ENCODE measurements around the gene INTS6.

The INTS6 gene

DNA sequence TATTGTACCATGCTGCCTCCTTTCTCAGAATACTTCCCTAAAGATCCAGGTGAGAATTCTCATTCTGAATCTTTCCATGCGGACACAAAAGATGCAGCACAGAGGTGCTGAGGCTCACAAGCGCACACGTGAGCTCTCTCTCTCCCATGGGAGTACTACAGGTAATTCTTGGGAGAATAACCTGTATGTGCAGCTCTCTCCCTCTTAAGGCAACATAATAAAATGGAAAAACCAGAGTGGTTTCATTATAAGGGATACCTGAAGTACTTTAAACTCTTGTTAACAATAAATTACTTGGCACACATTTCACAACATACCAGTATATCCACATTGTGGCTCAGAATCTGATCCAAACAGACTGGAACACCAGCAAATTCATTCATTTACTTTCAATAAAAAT lies 40.4 kb downstream of the INTS6 start:
- no peak for DNase-seq (ENCODE audit: low read depth, low spot score)

DNA sequence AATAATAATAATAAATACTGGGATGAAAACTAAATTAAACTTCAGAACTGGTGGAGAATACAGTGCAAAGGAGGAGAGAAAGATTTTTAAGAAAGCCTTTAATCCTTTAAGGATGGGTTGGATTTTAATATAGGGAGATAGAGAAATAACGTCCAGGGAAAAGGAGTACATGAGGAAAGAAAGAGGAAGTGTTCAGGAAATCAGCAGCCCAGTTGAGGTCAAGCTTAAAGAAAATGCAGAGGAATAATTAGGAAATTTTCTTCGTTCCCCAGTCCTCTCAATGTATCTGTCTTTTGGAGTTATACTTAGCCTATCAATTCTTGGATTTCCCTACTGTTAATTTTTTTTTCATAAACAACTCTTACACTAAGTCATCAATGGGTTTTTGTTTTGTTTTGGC lies 47.7 kb downstream of the INTS6 start:
- DNase-seq (ENCODE audit: low read depth, low spot score) = no peak

DNA sequence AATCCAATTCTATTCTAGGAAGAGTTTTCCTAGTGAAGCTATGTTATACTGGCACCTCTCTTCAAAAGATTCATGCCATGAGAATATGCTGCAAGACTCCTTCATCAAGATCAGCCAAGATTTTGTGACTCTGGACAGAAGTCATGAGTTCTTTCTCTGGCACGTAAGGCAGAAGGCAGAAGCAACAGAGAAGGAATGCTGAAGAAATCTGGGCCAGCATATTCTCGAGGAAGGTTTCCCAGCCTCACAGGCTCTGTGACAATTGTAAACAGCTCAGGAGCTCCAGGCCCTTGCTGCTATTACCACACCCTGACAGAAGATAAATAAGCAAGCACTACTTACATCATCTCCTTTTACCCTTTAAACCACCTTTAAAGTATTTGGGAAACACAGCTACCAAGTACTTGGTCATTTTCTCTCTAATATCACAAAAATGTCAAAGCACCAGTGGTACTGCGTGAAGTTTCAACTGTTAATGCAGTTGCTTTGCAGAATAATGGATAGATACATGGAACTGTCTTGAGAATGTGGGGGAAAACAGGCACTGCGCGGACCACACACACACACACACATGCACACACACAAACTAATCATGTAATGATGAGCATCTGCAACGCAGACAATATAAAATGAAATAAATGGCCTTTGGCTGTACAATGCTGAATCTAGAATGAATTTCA lies 55.4 kb downstream of the INTS6 start:
- peak; percentile 18 for DNase-seq (ENCODE audit: low read depth, low spot score)

DNA sequence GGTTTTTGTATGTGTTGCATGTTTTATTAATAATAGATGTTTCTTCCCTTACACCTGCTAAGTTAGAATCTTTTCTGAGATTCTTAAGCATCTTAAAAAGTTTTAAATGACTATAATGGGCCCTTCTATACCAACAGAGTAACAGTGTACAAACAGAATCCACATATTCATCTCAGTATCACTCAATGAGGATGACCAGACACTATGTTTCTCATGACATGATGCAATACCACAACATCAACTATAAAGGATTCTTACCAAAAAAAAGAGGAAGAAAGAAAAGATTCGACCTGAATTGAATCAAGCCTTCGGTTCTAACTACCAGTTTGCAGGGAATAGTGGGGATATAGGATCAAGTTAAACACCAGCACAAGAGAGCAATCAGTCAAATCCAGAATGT lies 56.5 kb downstream of the INTS6 start:
- DNase-seq (ENCODE audit: low read depth, low spot score) = no peak

DNA sequence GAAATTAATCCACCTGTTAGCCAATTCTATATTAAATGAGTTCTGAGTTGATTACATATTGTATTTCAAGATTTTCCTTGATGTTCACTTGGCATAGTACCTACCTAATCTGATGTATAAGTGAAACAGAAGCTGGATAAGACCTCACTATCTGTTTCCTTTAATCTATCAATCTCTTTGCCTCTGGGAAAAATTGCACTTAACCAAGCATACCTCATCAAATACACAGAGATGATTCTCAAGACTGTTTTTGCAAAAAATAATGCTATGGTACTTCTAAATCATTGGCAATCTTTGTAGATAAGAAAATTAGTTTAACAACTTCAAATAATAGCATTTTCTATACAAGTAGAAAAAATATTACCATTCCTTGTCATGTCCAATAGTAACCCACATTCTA lies 58.1 kb downstream of the INTS6 start:
- DNase-seq (ENCODE audit: low read depth, low spot score) = no peak

DNA sequence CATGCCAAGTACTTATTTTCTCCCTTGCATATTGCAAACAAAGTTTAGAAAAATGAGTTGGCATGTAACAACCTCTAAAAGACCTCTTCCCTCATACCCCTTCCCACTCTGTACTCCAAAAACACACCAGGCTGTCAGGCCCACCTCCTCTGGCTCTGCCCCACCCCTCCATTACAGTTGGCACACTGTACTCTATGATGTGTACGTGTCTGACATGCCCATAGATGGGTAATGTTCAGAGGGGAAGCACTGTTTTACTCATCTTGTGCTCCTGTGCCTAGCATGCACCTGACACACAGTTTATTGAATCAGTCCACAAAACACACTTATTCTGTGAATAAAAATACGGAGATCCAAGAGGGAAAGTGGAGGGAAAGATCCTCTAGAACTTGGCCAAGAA lies 67.7 kb downstream of the INTS6 start:
- no peak for DNase-seq (ENCODE audit: low read depth, low spot score)

DNA sequence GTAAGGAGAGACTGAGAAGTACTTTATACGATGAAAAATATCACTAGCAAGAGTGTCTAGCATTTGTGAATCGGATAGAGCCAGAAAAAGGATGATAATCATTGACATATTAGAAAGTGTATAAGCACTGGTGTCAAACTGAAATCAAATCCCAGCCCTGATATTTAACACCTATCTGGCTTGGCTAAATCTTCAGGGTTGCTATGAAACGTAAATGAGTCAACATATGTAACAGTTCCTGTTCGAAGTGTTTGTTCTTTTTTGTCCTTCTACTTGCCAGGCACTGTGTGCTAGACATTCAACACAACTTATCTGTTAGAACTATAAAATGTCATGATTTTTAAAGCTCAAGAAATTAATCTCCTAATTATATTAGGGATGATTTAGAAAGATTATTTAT lies 72.6 kb downstream of the INTS6 start:
- DNase-seq (ENCODE audit: low read depth, low spot score) = no peak

DNA sequence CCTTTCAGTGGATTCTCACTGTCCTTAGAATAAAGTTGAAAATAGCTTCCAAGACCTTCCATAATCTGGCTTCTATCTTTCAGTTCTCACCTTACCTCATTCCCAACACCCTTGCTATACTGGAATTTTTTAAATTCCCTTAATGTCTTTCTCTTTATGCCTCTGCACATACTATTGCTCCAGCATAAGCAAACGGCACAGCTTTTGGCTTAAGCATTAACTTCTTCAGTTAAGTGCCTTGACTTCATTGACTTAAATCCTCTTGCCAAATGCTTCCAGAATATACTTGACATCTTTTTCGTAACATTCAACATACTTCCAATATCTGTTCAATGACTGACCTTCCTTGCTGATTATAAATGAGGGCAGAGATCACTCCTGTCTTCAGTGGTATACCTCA lies 79.4 kb downstream of the INTS6 start:
- DNase-seq (ENCODE audit: low read depth, low spot score) = no peak

DNA sequence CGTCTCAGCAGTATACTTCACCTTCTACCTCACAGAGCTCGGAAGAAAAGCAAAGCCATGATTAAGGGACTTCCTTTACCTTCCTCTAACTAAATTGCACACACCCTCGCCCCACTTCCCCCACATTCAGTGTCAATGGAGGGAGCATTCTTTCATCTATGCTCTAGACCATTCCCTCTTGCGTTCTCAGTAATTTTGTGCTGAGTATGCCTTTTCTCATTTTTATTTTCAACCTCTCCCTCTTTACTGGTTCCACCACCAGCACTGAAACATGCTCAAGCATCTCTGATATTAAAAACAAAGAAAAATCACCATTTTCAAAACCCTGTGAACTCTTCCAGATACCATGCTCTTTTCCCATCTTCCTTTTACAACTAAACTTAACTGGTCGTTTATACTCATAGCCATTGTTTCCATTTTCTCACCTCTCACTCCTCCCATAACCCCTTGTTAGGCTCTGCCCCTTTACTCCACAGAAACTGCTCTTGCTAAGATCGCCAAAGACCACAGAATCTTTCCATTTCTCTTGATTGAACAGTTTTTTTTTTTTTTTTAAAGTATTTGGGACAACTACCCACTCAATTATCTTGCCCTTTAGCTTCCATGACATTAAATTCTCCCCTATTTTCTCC lies 81.0 kb downstream of the INTS6 start:
- no peak for DNase-seq (ENCODE audit: low read depth, low spot score)

DNA sequence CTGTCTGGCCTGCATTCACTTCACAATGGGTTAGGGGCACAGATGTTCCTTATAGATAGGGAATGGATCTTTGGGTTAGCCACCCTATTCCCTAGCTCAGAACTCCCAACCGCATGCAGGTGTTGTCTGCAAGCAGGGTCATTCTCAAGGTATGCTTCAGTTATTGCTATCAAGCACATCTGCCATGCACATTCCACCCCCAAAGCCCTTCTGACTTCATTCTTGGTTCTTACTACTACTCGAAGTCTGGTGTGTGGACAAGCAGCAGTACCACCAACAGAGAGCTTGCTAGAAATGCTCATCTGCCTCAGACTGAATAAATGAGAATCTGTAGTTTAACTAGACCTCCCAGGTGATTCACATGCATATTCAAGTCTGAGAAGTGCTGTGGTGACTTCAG lies 82.0 kb downstream of the INTS6 start:
- no peak for DNase-seq (ENCODE audit: low read depth, low spot score)

DNA sequence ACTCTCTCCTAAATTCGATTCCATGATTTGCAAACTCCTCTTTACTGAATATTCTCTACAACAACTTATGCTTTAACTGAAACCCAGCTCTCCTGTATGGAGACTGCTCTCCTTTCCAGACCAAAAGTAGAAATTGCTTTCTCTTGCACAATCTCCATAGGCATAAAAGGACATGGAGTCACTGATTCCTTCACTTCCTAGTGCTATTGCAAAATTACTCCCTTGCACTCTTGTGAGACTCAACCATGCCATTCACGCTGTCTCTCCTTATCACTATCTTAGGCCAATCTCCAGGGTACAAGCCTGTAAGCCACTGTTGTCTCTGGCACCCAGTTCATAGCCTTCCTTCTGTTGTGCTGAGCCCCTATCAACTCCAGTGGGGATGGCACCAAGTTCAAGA lies 82.7 kb downstream of the INTS6 start:
- no peak for DNase-seq (ENCODE audit: low read depth, low spot score)

DNA sequence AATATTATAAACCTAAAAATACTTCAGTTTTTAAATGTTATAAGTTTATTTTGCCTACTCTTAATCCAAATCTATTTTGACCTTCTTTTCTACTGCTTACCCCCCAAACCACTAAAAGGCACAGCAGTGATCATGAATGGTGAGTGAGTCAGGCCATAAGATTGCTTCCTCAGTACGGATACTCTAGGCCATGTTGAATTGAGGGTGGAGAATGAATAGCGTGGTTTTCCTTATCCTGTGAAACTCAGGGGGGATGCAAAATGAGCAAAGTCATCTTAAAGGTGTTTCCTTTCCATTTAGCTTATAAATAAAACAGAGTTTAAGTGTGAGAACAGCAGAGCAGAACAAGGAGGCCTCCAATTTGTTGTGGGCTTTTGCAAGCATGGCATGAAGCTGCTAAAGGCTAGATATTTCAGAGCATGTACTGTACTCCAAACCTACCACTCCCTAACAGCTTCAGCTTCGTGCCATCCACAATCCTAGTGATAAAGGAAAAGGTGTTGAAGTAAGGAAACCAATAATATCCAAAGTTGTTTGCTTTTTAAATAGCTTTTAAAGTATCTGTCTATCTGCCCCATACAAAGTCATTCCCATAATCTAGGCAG lies 88.3 kb downstream of the INTS6 start:
- no peak for DNase-seq (ENCODE audit: low read depth, low spot score)

DNA sequence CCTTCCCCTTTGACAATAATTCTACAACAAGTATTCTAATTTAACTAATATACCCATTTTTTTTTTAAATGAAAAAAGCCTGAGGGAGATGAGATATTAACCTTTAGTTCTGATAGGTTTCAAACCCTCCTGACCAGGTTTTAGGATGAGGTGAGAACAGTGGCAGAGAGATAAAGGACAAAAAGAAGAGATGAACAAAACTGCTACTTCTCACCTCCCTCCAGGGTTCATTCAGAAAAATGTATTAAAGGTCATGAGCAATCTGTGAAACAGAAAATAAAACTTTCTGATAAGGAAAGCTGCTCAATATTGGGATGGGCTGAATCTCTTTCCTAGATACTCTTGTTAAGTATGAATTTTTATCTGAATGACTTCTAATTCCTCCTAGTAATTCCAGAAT lies 89.2 kb downstream of the INTS6 start:
- DNase-seq (ENCODE audit: low read depth, low spot score) = no peak

DNA sequence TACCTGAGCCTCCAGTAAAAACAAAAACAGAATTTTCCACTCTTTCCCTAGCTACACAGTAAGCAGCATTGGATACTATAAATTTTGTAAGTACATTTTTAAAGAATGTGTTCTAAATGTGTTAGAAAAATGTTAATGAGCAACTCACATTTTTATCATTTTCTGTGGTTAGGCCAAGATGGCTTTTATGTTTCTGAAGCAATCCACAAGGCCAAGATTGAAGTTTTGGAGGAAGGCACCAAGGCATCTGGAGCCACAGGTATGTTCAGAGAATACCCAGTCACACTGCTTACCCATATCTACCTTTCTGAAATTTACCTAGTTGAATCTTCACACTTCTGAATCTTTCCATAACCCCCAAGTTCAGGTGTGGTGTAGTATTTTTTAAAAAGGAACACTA lies 91.7 kb downstream of the INTS6 start:
- no peak for DNase-seq (ENCODE audit: low read depth, low spot score)

DNA sequence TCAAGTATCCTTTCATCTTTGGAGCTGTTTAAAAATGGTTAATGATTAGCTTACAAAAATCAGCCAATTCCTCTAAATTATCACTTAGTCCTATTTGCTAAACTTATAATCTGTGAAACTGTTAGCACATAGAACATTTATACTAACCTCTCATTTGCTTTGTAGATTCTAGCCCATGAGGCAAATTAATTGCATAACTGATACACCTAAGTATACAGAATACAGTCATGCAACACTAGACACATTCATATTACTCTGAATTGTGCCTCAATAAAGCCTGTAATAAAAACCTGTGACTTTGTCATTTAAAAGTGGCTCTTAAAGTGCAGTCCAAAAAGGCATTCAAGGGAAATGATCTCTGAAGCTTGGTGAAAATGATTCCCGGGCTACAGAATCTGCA lies 92.3 kb downstream of the INTS6 start:
- no peak for DNase-seq (ENCODE audit: low read depth, low spot score)

DNA sequence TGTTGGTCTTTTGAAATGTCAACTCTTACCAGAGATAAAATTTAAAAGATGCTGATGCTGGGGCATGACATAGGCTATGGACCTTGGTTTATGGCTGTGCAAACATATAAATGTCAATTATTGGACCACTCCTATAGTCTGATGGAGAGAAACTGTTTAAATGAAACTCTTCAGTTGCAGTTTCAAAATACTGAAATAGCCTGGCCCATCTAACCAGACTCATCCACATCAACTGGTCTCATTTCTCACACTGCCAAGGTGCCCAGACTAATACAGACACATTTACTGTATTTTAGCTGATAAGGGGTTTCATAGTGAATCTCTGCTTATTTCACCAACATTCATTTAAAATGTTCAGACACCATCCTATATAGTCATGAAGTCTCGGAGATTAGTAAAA lies 93.5 kb downstream of the INTS6 start:
- DNase-seq (ENCODE audit: low read depth, low spot score) = no peak

DNA sequence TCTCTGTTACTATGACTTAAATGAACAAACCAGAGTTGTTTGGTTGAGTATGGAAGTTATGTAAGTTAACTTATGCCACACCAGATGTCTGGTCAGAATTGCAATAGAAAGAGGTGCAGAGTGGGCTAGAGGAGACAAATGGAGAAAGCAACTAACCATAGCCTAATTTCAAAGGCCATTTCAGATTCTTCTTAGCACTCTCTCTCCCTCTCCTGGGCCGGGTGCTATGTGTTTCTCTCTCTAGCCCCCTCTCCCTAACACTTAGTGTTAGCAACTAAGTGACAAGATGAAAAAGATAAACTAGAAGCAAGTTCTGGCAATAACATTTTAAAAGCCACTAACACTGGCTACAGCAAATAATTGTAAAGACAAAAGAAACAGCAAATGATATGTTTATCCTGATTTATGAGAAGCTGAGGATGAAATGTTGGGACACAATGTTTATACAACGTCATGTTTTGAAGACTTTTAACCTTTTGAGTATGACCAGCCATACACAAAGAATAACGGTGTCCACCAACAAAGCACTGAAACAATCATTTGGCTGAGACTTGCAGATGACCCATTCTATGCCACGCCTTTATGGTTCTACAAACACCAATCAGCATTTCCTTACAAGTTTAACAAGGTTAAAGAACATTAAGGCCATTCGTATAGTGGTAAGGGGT lies 94.8 kb downstream of the INTS6 start:
- DNase-seq (ENCODE audit: low read depth, low spot score) = no peak

DNA sequence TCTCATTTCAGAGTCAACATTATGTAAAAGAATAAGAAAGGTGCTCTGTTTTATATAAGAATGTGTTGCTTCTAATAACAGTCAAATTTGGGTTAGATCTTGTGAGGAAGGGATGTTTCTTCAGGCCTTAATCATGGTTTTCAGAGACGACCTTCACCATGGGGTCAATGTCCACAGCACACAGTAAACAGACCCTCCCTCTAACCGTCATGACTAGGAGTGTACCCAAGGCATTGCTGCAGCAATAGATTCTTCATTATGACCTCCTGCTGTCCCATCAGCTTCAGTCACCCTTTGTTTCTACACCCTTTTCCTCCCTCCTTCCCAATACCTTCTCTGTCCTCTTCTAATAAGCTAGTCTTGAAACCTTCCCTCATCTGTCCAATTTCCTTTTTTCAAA lies 97.6 kb downstream of the INTS6 start:
- no peak for DNase-seq (ENCODE audit: low read depth, low spot score)

DNA sequence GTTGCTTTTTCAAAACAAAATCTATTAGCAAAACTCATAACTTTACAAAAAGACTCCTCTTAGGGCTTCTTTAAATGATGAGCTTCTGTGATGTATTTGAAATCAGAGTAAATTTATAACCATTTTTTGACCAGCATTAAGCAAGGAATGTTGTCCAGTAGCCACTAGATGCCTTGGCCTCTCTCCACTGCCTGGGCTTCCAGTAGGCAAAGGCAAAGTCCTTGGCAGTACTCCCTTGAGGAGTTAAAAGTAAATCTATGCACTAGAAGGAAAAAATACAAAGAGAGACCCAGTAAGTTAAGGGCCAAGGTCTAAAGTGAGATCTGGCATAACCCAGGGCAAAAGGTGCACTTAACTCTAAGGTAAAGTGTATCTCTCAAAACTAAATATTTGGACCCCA lies 103.8 kb downstream of the INTS6 start:
- DNase-seq (ENCODE audit: low read depth, low spot score) = no peak

DNA sequence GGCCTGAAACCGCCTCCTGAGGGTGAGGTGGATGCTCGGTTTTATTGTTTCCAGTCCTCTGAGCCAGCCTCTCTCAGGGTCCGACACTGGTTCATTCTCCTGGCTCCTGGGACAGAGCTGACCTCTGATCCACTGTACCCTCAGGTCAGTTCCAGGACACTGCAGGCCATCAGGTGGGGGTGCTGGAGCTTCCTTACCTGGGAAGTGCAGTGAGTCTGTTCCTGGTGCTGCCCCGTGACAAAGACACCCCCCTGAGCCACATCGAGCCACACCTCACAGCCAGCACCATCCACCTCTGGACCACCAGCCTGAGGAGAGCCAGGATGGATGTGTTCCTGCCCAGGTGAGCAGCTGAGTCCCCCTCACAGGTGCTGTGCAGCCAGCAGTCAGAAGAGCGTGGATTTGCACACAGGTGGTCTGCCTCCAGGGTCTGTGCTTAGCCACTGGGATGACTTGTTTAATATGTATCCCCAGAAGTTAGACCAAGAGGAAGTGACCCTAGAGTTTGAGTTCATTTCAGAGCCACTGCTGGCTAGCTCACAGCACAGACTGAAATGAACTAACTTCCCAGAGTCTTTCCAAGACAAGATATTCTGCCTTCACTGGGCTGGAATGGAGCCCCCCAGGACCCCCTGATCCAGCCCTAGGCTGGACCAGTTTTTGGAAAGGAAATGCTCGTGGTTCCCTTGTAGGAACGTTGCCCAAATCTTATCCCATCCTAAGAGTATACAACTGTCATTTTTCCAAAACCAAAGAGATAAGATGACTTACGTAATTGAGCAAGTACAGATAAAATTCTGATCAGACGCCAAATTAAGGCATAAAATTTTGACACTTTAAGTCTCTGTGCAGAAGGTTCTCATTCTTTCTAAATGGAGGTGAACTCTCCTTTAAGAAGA lies 104.5 kb downstream of the INTS6 start:
- no peak for DNase-seq (ENCODE audit: low read depth, low spot score)

DNA sequence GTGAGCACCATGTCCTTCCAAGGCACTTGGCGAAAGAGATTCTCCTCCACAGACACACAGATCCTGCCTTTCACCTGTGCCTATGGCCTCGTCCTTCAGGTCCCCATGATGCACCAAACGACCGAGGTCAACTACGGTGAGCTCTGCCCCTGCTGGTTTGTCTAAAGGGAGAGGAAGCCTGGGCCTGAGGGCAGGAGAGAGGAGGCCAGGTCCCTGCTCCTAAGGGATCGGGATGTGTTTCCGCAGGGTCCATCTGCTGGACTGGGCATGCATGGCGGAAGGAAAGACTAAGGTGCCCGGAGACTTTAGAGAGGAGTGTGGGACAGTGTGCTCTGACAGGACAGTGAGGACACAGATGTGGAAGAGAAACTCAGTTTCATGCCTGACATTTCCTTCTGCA lies 105.7 kb downstream of the INTS6 start:
- DNase-seq (ENCODE audit: low read depth, low spot score) = no peak

DNA sequence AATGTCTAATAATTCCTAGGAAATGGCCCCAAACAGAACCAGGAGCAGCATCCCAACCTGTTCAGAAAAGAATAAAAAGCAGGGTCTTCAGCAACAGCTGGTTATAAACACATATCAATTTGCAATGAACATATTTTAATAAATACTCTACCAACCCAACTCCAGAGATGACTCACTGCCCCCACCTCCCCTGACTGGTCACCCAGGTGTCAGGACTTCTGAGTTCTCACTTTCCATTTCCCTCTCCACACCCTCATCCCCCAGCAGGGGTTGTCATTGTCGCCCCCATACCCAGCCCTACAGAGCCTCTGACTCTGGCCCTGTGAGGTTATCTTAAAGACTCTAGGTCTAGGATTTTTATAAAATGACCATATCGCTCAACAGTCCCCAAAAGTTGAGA lies 106.4 kb downstream of the INTS6 start:
- DNase-seq (ENCODE audit: low read depth, low spot score) = no peak

All from smooth muscle cell of the brain vasculature (primary cell).